ENCODE measurements around the gene CTDP1.

- TF ChIP-seq CTCF (IDR thresholded peaks at IDR 0.05), result no peak
- no peak for TF ChIP-seq POLR2AphosphoS5 (IDR thresholded peaks at IDR 0.05)
- no peak for TF ChIP-seq POLR2A (IDR thresholded peaks at IDR 0.05)
Measured at GRCh38 chr18:79713341-79713740, 33.7 kb downstream of the CTDP1 start.
